ENCODE measurements around the gene ZNF18. TPM values are rescaled to one million over a fixed set of nuclear protein-coding genes. Genes with fewer than 3 reads are reported as not detected.

ZNF18 gene
- total RNA-seq, 1 donor from 2014 or later: 11.0 TPM

- H3K4me1 Mint-ChIP-seq (ENCODE audit: unreplicated experiment): peaks cover 5% of the 10 kb centered on the region
- H3K9me3 Mint-ChIP-seq (ENCODE audit: unreplicated experiment): peaks cover 4% of the 10 kb centered on the region
- no peak for TF ChIP-seq CTCF (IDR thresholded peaks at IDR 0.05)
- H3K36me3 Mint-ChIP-seq (ENCODE audit: unreplicated experiment): peaks cover 39% of the 10 kb centered on the region
- H3K27ac Mint-ChIP-seq (ENCODE audit: unreplicated experiment): no peak overlapping the region
- no peaks in the 10 kb centered on the region for H3K27me3 Mint-ChIP-seq (ENCODE audit: unreplicated experiment)
- no peak overlapping the region for H3K4me3 Mint-ChIP-seq (ENCODE audit: unreplicated experiment)
- DNase-seq (ENCODE audit: extremely low spot score, unreplicated experiment): no peak
Measured at GRCh38 chr17:11990363-11990983, 6.8 kb downstream of the ZNF18 start.

- Mint-ChIP-seq H3K4me3 (ENCODE audit: unreplicated experiment) (no peak overlapping the region), H3K27me3 (ENCODE audit: unreplicated experiment) (no peaks in the 10 kb centered on the region), H3K4me1 (ENCODE audit: unreplicated experiment) (peaks cover 7% of the 10 kb centered on the region), H3K9me3 (ENCODE audit: unreplicated experiment) (peaks cover 4% of the 10 kb centered on the region), H3K36me3 (ENCODE audit: unreplicated experiment) (peaks cover 49% of the 10 kb centered on the region), H3K27ac (ENCODE audit: unreplicated experiment) (no peak overlapping the region)
- TF ChIP-seq CTCF (IDR thresholded peaks at IDR 0.05): peak; percentile 65
- no peak for DNase-seq (ENCODE audit: extremely low spot score, unreplicated experiment)
Measured at GRCh38 chr17:11986942-11987329, 10.3 kb downstream of the ZNF18 start.

- Mint-ChIP-seq H3K36me3 (ENCODE audit: unreplicated experiment) (peaks cover 49% of the 10 kb centered on the region), H3K4me1 (ENCODE audit: unreplicated experiment) (peaks cover 7% of the 10 kb centered on the region), H3K9me3 (ENCODE audit: unreplicated experiment) (peaks cover 4% of the 10 kb centered on the region), H3K27me3 (ENCODE audit: unreplicated experiment) (no peaks in the 10 kb centered on the region), H3K4me3 (ENCODE audit: unreplicated experiment) (no peak overlapping the region), H3K27ac (ENCODE audit: unreplicated experiment) (peak overlapping the region; percentile 41)
- TF ChIP-seq CTCF (IDR thresholded peaks at IDR 0.05): no peak
- DNase-seq (ENCODE audit: extremely low spot score, unreplicated experiment): no peak
Measured at GRCh38 chr17:11986179-11986941, 10.9 kb downstream of the ZNF18 start.

- TF ChIP-seq CTCF (IDR thresholded peaks at IDR 0.05): no peak
- Mint-ChIP-seq H3K27ac (ENCODE audit: unreplicated experiment) (no peak overlapping the region), H3K27me3 (ENCODE audit: unreplicated experiment) (no peaks in the 10 kb centered on the region), H3K9me3 (ENCODE audit: unreplicated experiment) (no peaks in the 10 kb centered on the region), H3K4me3 (ENCODE audit: unreplicated experiment) (no peak overlapping the region), H3K36me3 (ENCODE audit: unreplicated experiment) (peaks cover 53% of the 10 kb centered on the region), H3K4me1 (ENCODE audit: unreplicated experiment) (peaks cover 6% of the 10 kb centered on the region)
- DNase-seq (ENCODE audit: extremely low spot score, unreplicated experiment): no peak
Measured at GRCh38 chr17:11981862-11982261, 15.4 kb downstream of the ZNF18 start.

- DNase-seq (ENCODE audit: extremely low spot score, unreplicated experiment): no peak
- H3K4me1 Mint-ChIP-seq (ENCODE audit: unreplicated experiment): peaks cover 6% of the 10 kb centered on the region
- no peaks in the 10 kb centered on the region for H3K9me3 Mint-ChIP-seq (ENCODE audit: unreplicated experiment)
- no peak overlapping the region for H3K27ac Mint-ChIP-seq (ENCODE audit: unreplicated experiment)
- H3K27me3 Mint-ChIP-seq (ENCODE audit: unreplicated experiment): no peaks in the 10 kb centered on the region
- H3K36me3 Mint-ChIP-seq (ENCODE audit: unreplicated experiment): peaks cover 55% of the 10 kb centered on the region
- peak; percentile 40 for TF ChIP-seq CTCF (IDR thresholded peaks at IDR 0.05)
- no peak overlapping the region for H3K4me3 Mint-ChIP-seq (ENCODE audit: unreplicated experiment)
Measured at GRCh38 chr17:11980813-11981212, 16.5 kb downstream of the ZNF18 start.

Measured in osteocyte (in vitro differentiated cells).